GM12878 (cell line): Measurements from ENCODE around the gene ARHGAP27. TPM values are rescaled to one million over a fixed set of nuclear protein-coding genes. Genes with fewer than 3 reads are reported as not detected.

ENCODE experiments used
- ATAC-seq: fragments of 200-7000 bp; cut with Tn5 transposase; 3 replicates; pipeline ENCODE4 v1.9.1; 2020; ENCODE audit warnings: mild to moderate bottlenecking, moderate library complexity
- BruUV-seq: library from RNA; stranded (reverse); fragments of 400-500 nt; replicated peaks from 2 replicates; lab custom pipeline; 2021; lab: Mats Ljungman, UMichigan
- CTCF ChIA-PET: fragments of 300-600 bp; sonication (Branson Sonifier 250); formaldehyde crosslinking; extraction: SDS; loops from one replicate; lab custom pipeline; 2021; ENCODE audit warnings: inconsistent platforms; lab: Yijun Ruan, JAX
- POLR2A ChIA-PET: fragments of 350-600 bp; formaldehyde crosslinking; extraction: SDS; loops from one replicate; lab custom pipeline; 2021; ENCODE audit warnings: inconsistent platforms; lab: Charles Lee
- RAD21 ChIA-PET: fragments of 300-600 bp; sonication (Branson Sonifier 250); formaldehyde crosslinking; loops from one replicate; lab custom pipeline; 2023; ENCODE audit warnings: antibody characterized with exemption; ENCODE audit not compliant: unreplicated experiment; lab: Charles Lee
- SMC1A ChIA-PET: fragments of 300-600 bp; sonication (Branson Sonifier 250); formaldehyde crosslinking; loops from one replicate; lab custom pipeline; 2023; ENCODE audit not compliant: unreplicated experiment, uncharacterized antibody; lab: Charles Lee
- DNase-seq: peaks from one replicate; pipeline ENCODE4 v3.0.0-alpha.2; 2011; ENCODE audit warnings: low read depth, low spot score
- FAIRE-seq: peaks from 3 replicates; lab custom pipeline; 2011; peaks lifted over from hg19 to GRCh38; lab: Jason Lieb, UNC
- H2AFZ ChIP-seq: 2 replicates; pipeline ENCODE4 v1.6.0; 2011; ENCODE audit warnings: low read depth, low read length, control low read depth; ENCODE audit not compliant: control insufficient read depth
- H3K27ac ChIP-seq: 2 replicates; pipeline ENCODE4 v1.5.1; 2011; ENCODE audit warnings: control low read depth; ENCODE audit not compliant: control insufficient read depth, insufficient read depth
- H3K27me3 ChIP-seq, 2 experiments: replicated peaks in 1 of 2; 2 replicates each; pipeline versions ENCODE4 v1.6.0 to v1.6.1; 2011; ENCODE audit warnings: low read length in 1 of 2; ENCODE audit not compliant: control insufficient read depth in 2 of 2, insufficient read depth in 2 of 2
- H3K36me3 ChIP-seq, 2 experiments: 2 replicates each; pipeline ENCODE4 v1.5.1; 2011; ENCODE audit warnings: low read length in 1 of 2; ENCODE audit not compliant: control insufficient read depth in 2 of 2, insufficient read depth in 2 of 2
- H3K4me1 ChIP-seq: 2 replicates; pipeline ENCODE4 v1.6.1; 2011; ENCODE audit warnings: mild to moderate bottlenecking, low read length, moderate library complexity, mixed read lengths; ENCODE audit not compliant: control insufficient read depth, insufficient read depth
- H3K4me2 ChIP-seq: 2 replicates; pipeline ENCODE4 v1.6.0; 2011; ENCODE audit warnings: control low read depth; ENCODE audit not compliant: control insufficient read depth, insufficient read depth
- H3K4me3 ChIP-seq: fragments of 200-600 bp; sonication (generic); 2 replicates; pipeline ENCODE4 v1.5.1; 2016
- H3K79me2 ChIP-seq: 2 replicates; pipeline ENCODE4 v1.6.0; 2011; ENCODE audit warnings: low read length; ENCODE audit not compliant: control insufficient read depth, insufficient read depth
- H3K9ac ChIP-seq: 2 replicates; pipeline ENCODE4 v1.8.0; 2011; ENCODE audit warnings: low read length, control low read depth, mixed read lengths; ENCODE audit not compliant: control insufficient read depth, insufficient read depth
- H3K9me3 ChIP-seq: replicated peaks from 3 replicates; pipeline ENCODE4 v1.5.1; 2011; ENCODE audit warnings: mild to moderate bottlenecking, low read length; ENCODE audit not compliant: control insufficient read depth, insufficient read depth
- H4K20me1 ChIP-seq: 2 replicates; pipeline ENCODE4 v1.6.0; 2011; ENCODE audit not compliant: control insufficient read depth, insufficient read depth
- NFYA ChIP-seq: IDR thresholded peaks from 2 replicates; pipeline ENCODE4 v1.6.1; 2011; ENCODE audit warnings: low read depth, mild to moderate bottlenecking, low read length, improper control_type of control experiment, borderline replicate concordance
- REST ChIP-seq: IDR thresholded peaks from 2 replicates; pipeline ENCODE4 v1.6.1; 2012; ENCODE audit warnings: mild to moderate bottlenecking, low read depth, low read length
- SPI1 ChIP-seq: IDR thresholded peaks from 2 replicates; pipeline ENCODE4 v1.6.1; 2011; ENCODE audit warnings: low read depth, mild to moderate bottlenecking, low read length, moderate library complexity, borderline replicate concordance; ENCODE audit not compliant: insufficient read depth
- TBL1XR1 ChIP-seq: IDR thresholded peaks from 2 replicates; pipeline ENCODE4 v1.6.1; 2012; ENCODE audit warnings: low read depth, low read length, improper control_type of control experiment
- WGBS: methylation state at CpG from one replicate; pipeline ENCODE4 v1.1.6; 2016; ENCODE audit warnings: low lambda C conversion rate; ENCODE audit not compliant: insufficient replicate concordance, insufficient coverage; ENCODE audit errors: missing lambda C conversion rate; 5-methylcytosine and 5-hydroxymethylcytosine counted together
- in situ Hi-C: fragments of 300-500 bp; cut with MboI; formaldehyde crosslinking; loops from 9 replicates; pipeline ENCODE4 v1.14.3; 2018; ENCODE audit warnings: mixed read lengths
- intact Hi-C: fragments of 100-400 bp; cut with micrococcal nuclease; formaldehyde crosslinking; loops from one replicate; pipeline ENCODE4 v1.14.2; 2022; ENCODE audit not compliant: unreplicated experiment
- polyA plus RNA-seq, 11 experiments: library from polyadenylated mRNA; depleted of rRNA in 4 of 11; unstranded in 6 of 11; stranded (reverse) in 5 of 11; fragments of >200 nt; fragmentation: Nextera tagmentation in 4 of 11; fragmentation: Illumina TruSeq in 1 of 11; extraction: Ambion mirVana in 4 of 11; extraction: Trizol in 1 of 11; gene quantifications; 1 replicate in 1 of 11; 2 replicates in 10 of 11; pipeline versions ENCODE4 v1.2.1 to v1.2.3, GENCODE V29; 2011 to 2016; ENCODE audit warnings: inconsistent platforms in 2 of 11, missing spikeins in 2 of 11, low read depth in 1 of 11
- total RNA-seq, 4 experiments: library from RNA; depleted of rRNA in 3 of 4; stranded (reverse); fragments of >200 nt in 3 of 4; fragmentation: Illumina TruSeq in 1 of 4; extraction: Trizol in 1 of 4; gene quantifications; 2 replicates each; pipeline versions ENCODE4 v1.2.1 to v1.2.3, GENCODE V29; 2013 to 2021

The ARHGAP27 gene
- total and polyA plus RNA-seq, 10 of the 15 experiments (the other 5 are each of a cell fraction or from before 2014, with no cell fraction given) = 0.64 to 45.7 (median 17.7) TPM

DNA sequence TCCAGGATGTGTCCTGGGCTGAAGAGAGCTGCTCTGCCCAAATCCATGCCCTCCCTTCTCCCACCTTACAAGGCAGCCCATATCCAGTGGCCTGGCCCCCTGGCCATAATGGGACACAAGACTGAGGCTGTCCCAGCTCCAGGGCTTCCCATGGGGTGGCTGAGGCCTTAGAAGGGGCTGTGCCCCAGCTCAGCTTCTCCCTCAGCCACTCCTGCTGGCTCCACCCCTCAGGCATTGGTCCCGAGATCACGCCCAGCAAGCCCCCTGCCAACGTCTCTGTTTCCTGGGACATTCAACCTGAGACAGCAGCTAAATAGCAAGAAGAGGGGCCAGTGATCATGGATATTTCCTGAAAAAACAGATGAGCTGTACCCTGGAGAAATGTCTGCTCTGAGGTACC lies 43.3 kb downstream of the ARHGAP27 start (continued):
- TF ChIP-seq REST = no peak
- no peak for TF ChIP-seq TBL1XR1
- TF ChIP-seq, all 136 proteins: peak for 0

DNA sequence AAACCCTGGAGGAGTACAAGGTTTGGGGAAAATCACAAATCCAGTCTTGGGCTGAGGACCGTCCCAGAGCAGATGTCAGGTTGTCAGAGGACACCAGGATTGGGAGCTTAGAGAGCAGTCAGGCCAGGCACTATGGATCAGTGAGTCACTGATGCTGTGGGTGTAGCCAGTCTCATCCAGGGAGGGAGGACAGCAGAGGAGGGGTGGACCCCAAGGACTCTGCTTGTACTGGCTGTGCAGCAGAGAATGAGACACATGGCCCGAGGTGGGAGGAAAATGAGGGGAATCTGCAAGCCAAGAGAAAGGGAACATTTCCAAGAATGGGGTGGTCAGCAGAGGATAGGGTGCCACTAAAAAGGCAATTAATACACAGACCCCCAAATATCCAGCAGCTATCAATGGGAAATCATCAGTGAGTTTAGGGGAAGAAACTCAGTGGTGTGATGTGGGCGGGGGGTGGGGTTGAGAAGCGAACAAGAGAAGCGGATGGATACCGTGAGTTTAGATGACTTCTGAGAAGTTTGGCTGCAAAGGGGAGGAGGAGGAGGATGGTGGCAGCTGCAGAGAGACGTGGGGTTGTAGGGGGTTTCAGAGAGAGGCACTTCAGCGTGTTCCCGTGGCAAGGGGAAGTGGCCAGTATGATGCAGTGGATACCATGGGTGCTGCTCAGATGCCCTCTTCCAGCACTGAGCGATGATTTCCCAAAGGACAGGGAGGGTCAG lies 43.9 kb downstream of the ARHGAP27 start:
- no peak for ATAC-seq
- peak; percentile 18; the same call in 1 of the 2 replicates for TF ChIP-seq SPI1
- TF ChIP-seq NFYA = no peak
- TF ChIP-seq, all 136 proteins: peak for 1
- POLR2A ChIA-PET = interaction anchor here (0.5 to 2.0 kb wide), 5 partner anchors 8 to 113 kb away, joined by 3 to 10 read pairs (median 4); no protein-coding TSS in a partner anchor
- RAD21 ChIA-PET = interaction anchor here (0.5 to 7.4 kb wide), 12 partner anchors 18 to 240 kb away, joined by 3 to 107 read pairs (median 3); partner anchors contain the start of genes HEXIM1 and MAP3K14
- Histone ChIP-seq H3K36me3 (no peaks in the 10 kb centered on the region), H3K27ac (no peak overlapping the region), H3K27me3 (no peaks in the 10 kb centered on the region), H3K9me3 (no peaks in the 10 kb centered on the region), H2AFZ (no peak overlapping the region), H3K79me2 (no peaks in the 10 kb centered on the region), H3K4me3 (no peak overlapping the region), H3K4me2 (no peak overlapping the region), H4K20me1 (no peaks in the 10 kb centered on the region), H3K9ac (no peak overlapping the region), H3K4me1 (peaks cover 12% of the 10 kb centered on the region)
- FAIRE-seq (no peak), DNase-seq (no peak)
- SMC1A ChIA-PET = interaction anchor here (0.6 to 12.7 kb wide), 18 partner anchors 8 to 253 kb away, joined by 3 to 184 read pairs (median 4); partner anchors contain the start of genes ACBD4, FMNL1 and MAP3K14
- 10% methylated on average over 10 of the region's 10 CpGs for WGBS
- in situ Hi-C loops = loop anchor here (5.0 kb wide), 2 partner anchors 111 to 171 kb away; no protein-coding TSS in a partner anchor
- CTCF ChIA-PET = interaction anchor here (1.0 to 15.5 kb wide), 13 partner anchors 19 to 253 kb away, joined by 3 to 291 read pairs (median 5); partner anchors contain the start of genes ACBD4 and FMNL1
- BruUV-seq = no TSS peak
- intact Hi-C loops = loop anchor here (5.0 kb wide), 1 partner anchor 86 kb away; no protein-coding TSS in a partner anchor
